ENCODE measurements around the gene CST6.

Gene CST6

GRCh38 chr11:66011785-66012303 lies at the start of gene CST6:
Gene CST6, plus strand, starts transcription at chr11:66012008. Its CDS starts 37 bp downstream, at chr11:66012045.
- DNase-seq = no peak

- no peak for DNase-seq
Measured at GRCh38 chr11:65962141-65962564, 49.7 kb upstream of the CST6 start.

- DNase-seq = no peak
Measured at GRCh38 chr11:65964906-65965305, 46.9 kb upstream of the CST6 start.

GRCh38 chr11:65965986-65966762 lies 45.6 kb upstream of the CST6 start:
- no peak for DNase-seq

- no peak for DNase-seq
Measured at GRCh38 chr11:65967329-65967934, 44.4 kb upstream of the CST6 start.

GRCh38 chr11:65968600-65969482 lies 43.0 kb upstream of the CST6 start:
- DNase-seq = no peak

- no peak for DNase-seq
Measured at GRCh38 chr11:65972116-65972515, 39.7 kb upstream of the CST6 start.

GRCh38 chr11:65973439-65974110 lies 38.2 kb upstream of the CST6 start:
- DNase-seq = no peak

GRCh38 chr11:65975771-65976170 lies 36.0 kb upstream of the CST6 start:
- DNase-seq = no peak

- no peak for DNase-seq
Measured at GRCh38 chr11:65976216-65977176, 35.3 kb upstream of the CST6 start.

GRCh38 chr11:65977621-65978390 lies 34.0 kb upstream of the CST6 start:
- no peak for DNase-seq

GRCh38 chr11:65978391-65979238 lies 33.2 kb upstream of the CST6 start:
- DNase-seq = no peak

GRCh38 chr11:65979261-65979759 lies 32.5 kb upstream of the CST6 start:
- no peak for DNase-seq

GRCh38 chr11:65981101-65981740 lies 30.6 kb upstream of the CST6 start:
- DNase-seq = no peak

GRCh38 chr11:65981972-65982823 lies 29.6 kb upstream of the CST6 start:
- DNase-seq = no peak

- DNase-seq = no peak
Measured at GRCh38 chr11:65982824-65983588, 28.8 kb upstream of the CST6 start.

- DNase-seq = no peak
Measured at GRCh38 chr11:65983589-65983987, 28.2 kb upstream of the CST6 start.

Measured in NCI-H1092 treated with DMSO at 0.1 percent for 48 hours (cell line).